Trophoblast cell (in vitro differentiated cells and primary cell): ENCODE data around the gene DYNLRB2.

ENCODE experiments used
- DNase-seq, 2 donors: peaks; one replicate each; pipeline ENCODE4 v3.0.0-alpha.2; 2016
- H2AFZ ChIP-seq: 2 replicates; pipeline ENCODE4 v1.6.1; 2013; ENCODE audit warnings: low read length, moderate library complexity, mild to moderate bottlenecking; ENCODE audit not compliant: insufficient read depth, poor library complexity
- H2AK5ac ChIP-seq: 2 replicates; pipeline ENCODE4 v1.6.1; 2013; ENCODE audit warnings: mild to moderate bottlenecking, low read length
- H2BK120ac ChIP-seq: 2 replicates; pipeline ENCODE4 v1.6.1; 2013; ENCODE audit warnings: low read length, mild to moderate bottlenecking, moderate library complexity; ENCODE audit not compliant: insufficient read depth, poor library complexity
- H2BK12ac ChIP-seq: 2 replicates; pipeline ENCODE4 v1.6.1; 2013; ENCODE audit warnings: mild to moderate bottlenecking, low read length, moderate library complexity
- H2BK5ac ChIP-seq: 2 replicates; pipeline ENCODE4 v1.6.1; 2013; ENCODE audit warnings: low read length, low read depth, moderate library complexity, mild to moderate bottlenecking; ENCODE audit not compliant: poor library complexity
- H3K14ac ChIP-seq: 2 replicates; pipeline ENCODE4 v1.6.1; 2013; ENCODE audit warnings: mild to moderate bottlenecking, low read length
- H3K18ac ChIP-seq: 2 replicates; pipeline ENCODE4 v1.6.1; 2013; ENCODE audit warnings: mild to moderate bottlenecking, low read length
- H3K23ac ChIP-seq: 2 replicates; pipeline ENCODE4 v1.6.1; 2013; ENCODE audit warnings: low read length
- H3K27ac ChIP-seq: 2 replicates; pipeline ENCODE4 v1.5.1; 2013; ENCODE audit warnings: low read depth, mild to moderate bottlenecking, inconsistent platforms, low read length, moderate library complexity
- H3K27me3 ChIP-seq: 2 replicates; pipeline ENCODE4 v1.6.1; 2013; ENCODE audit warnings: inconsistent platforms, mild to moderate bottlenecking, low read length, moderate library complexity; ENCODE audit not compliant: insufficient read depth
- H3K36me3 ChIP-seq, 2 experiments: 1 replicate in 1 of 2; 2 replicates in 1 of 2; pipeline ENCODE4 v1.6.1; 2013; ENCODE audit warnings: low read length in 2 of 2, mild to moderate bottlenecking in 2 of 2, moderate library complexity in 1 of 2; ENCODE audit not compliant: insufficient read depth in 2 of 2, control insufficient read depth in 1 of 2
- H3K4ac ChIP-seq: 2 replicates; pipeline ENCODE4 v1.6.1; 2013; ENCODE audit warnings: low read depth, mild to moderate bottlenecking, low read length, moderate library complexity
- H3K4me1 ChIP-seq, 2 experiments: 1 replicate in 1 of 2; 2 replicates in 1 of 2; pipeline ENCODE4 v1.6.1; 2013; ENCODE audit warnings: low read length in 2 of 2, mild to moderate bottlenecking in 2 of 2, moderate library complexity in 1 of 2; ENCODE audit not compliant: insufficient read depth in 2 of 2, control insufficient read depth in 1 of 2
- H3K4me2 ChIP-seq: 2 replicates; pipeline ENCODE4 v1.6.1; 2013; ENCODE audit warnings: inconsistent platforms, mild to moderate bottlenecking, low read length, moderate library complexity
- H3K4me3 ChIP-seq: 2 replicates; pipeline ENCODE4 v1.5.1; 2013; ENCODE audit warnings: mild to moderate bottlenecking, low read depth, low read length, inconsistent platforms
- H3K79me1 ChIP-seq: one replicate; pipeline ENCODE4 v1.6.1; 2013; ENCODE audit warnings: low read length
- H3K79me2 ChIP-seq: 2 replicates; pipeline ENCODE4 v1.6.1; 2013; ENCODE audit warnings: low read length, mild to moderate bottlenecking; ENCODE audit not compliant: control insufficient read depth, insufficient read depth, poor library complexity
- H3K9ac ChIP-seq: 2 replicates; pipeline ENCODE4 v1.6.1; 2013; ENCODE audit warnings: mild to moderate bottlenecking, low read length
- H3K9me3 ChIP-seq: 2 replicates; pipeline ENCODE4 v1.6.1; 2013; ENCODE audit warnings: low read depth, mild to moderate bottlenecking, control low read depth, inconsistent platforms, low read length; ENCODE audit not compliant: insufficient read depth
- H4K12ac ChIP-seq: 2 replicates; pipeline ENCODE4 v1.6.1; 2013; ENCODE audit warnings: low read depth, mild to moderate bottlenecking, low read length, moderate library complexity
- H4K8ac ChIP-seq: 2 replicates; pipeline ENCODE4 v1.6.1; 2013; ENCODE audit warnings: low read depth, mild to moderate bottlenecking, low read length, moderate library complexity
- H4K91ac ChIP-seq: one replicate; pipeline ENCODE4 v1.6.1; 2013; ENCODE audit warnings: low read depth, mild to moderate bottlenecking, low read length, moderate library complexity
- WGBS: extraction: QIAGEN DNeasy Blood & Tissue Kit; methylation state at CpG from one replicate; pipeline ENCODE4 v1.1.7; 2013; ENCODE audit warnings: missing lambda C conversion rate; ENCODE audit not compliant: insufficient read length, insufficient coverage; ENCODE audit errors: extremely low coverage; 5-methylcytosine and 5-hydroxymethylcytosine counted together

The DYNLRB2 gene

GRCh38 chr16:80525420-80525819, 15.4 kb upstream of the DYNLRB2 start:
- no peak overlapping the region for H3K4me3 ChIP-seq
- H2AK5ac ChIP-seq: no peak overlapping the region
- H3K4me1 ChIP-seq: no peaks in the 10 kb centered on the region
- no peak overlapping the region for H4K8ac ChIP-seq
- H3K27me3 ChIP-seq: no peaks in the 10 kb centered on the region
- no CpG with 5 or more reads among the region's 4 CpGs for WGBS
- no peak overlapping the region for H2AFZ ChIP-seq
- H3K4ac ChIP-seq: no peak overlapping the region
- no peak overlapping the region for H2BK12ac ChIP-seq
- H4K12ac ChIP-seq: no peak overlapping the region
- H3K18ac ChIP-seq: no peak overlapping the region
- H2BK5ac ChIP-seq: no peak overlapping the region
- H3K36me3 ChIP-seq: no peaks in the 10 kb centered on the region
- no peak overlapping the region for H4K91ac ChIP-seq
- H3K4me2 ChIP-seq: no peak overlapping the region
- H3K79me1 ChIP-seq: no peaks in the 10 kb centered on the region
- H3K9ac ChIP-seq: no peak overlapping the region
- H3K14ac ChIP-seq: no peak overlapping the region
- H3K23ac ChIP-seq: no peak overlapping the region
- DNase-seq: no peak
- H3K27ac ChIP-seq: no peak overlapping the region
- H3K79me2 ChIP-seq: no peaks in the 10 kb centered on the region
- no peak overlapping the region for H2BK120ac ChIP-seq
- H3K9me3 ChIP-seq: no peaks in the 10 kb centered on the region

GRCh38 chr16:80526418-80527061, 14.3 kb upstream of the DYNLRB2 start:
- H3K79me2 ChIP-seq: no peaks in the 10 kb centered on the region
- H3K14ac ChIP-seq: no peak overlapping the region
- H3K79me1 ChIP-seq: no peaks in the 10 kb centered on the region
- DNase-seq: peak; percentile 61 to 90
- no peak overlapping the region for H4K91ac ChIP-seq
- no peak overlapping the region for H3K9ac ChIP-seq
- H3K9me3 ChIP-seq: no peaks in the 10 kb centered on the region
- H4K8ac ChIP-seq: no peak overlapping the region
- no peak overlapping the region for H3K27ac ChIP-seq
- H2AFZ ChIP-seq: no peak overlapping the region
- no peak overlapping the region for H3K4me2 ChIP-seq
- no peak overlapping the region for H3K4ac ChIP-seq
- H4K12ac ChIP-seq: no peak overlapping the region
- H3K27me3 ChIP-seq: no peaks in the 10 kb centered on the region
- no peak overlapping the region for H3K18ac ChIP-seq
- H3K4me3 ChIP-seq: no peak overlapping the region
- H2BK120ac ChIP-seq: no peak overlapping the region
- H2BK12ac ChIP-seq: no peak overlapping the region
- no peak overlapping the region for H2AK5ac ChIP-seq
- WGBS: no CpG with 5 or more reads among the region's 6 CpGs
- no peaks in the 10 kb centered on the region for H3K4me1 ChIP-seq
- H3K23ac ChIP-seq: no peak overlapping the region
- no peaks in the 10 kb centered on the region for H3K36me3 ChIP-seq
- H2BK5ac ChIP-seq: no peak overlapping the region

- H3K36me3 ChIP-seq: no peaks in the 10 kb centered on the region
Observed at GRCh38 chr16:80527297-80527696, 13.5 kb upstream of the DYNLRB2 start.

GRCh38 chr16:80530479-80530878, 10.3 kb upstream of the DYNLRB2 start:
- WGBS: no CpG with 5 or more reads among the region's 4 CpGs
- H2AFZ ChIP-seq: no peak overlapping the region
- H2BK12ac ChIP-seq: no peak overlapping the region
- H3K14ac ChIP-seq: no peak overlapping the region
- no peaks in the 10 kb centered on the region for H3K36me3 ChIP-seq
- no peaks in the 10 kb centered on the region for H3K4me1 ChIP-seq
- no peak overlapping the region for H3K4me2 ChIP-seq
- H3K9me3 ChIP-seq: no peaks in the 10 kb centered on the region
- H3K18ac ChIP-seq: no peak overlapping the region
- H3K79me1 ChIP-seq: no peaks in the 10 kb centered on the region
- H2BK120ac ChIP-seq: no peak overlapping the region
- no peak overlapping the region for H4K8ac ChIP-seq
- H2AK5ac ChIP-seq: no peak overlapping the region
- no peak overlapping the region for H2BK5ac ChIP-seq
- H3K79me2 ChIP-seq: no peaks in the 10 kb centered on the region
- no peak overlapping the region for H4K91ac ChIP-seq
- H3K9ac ChIP-seq: no peak overlapping the region
- H3K27ac ChIP-seq: no peak overlapping the region
- no peak overlapping the region for H3K23ac ChIP-seq
- no peak overlapping the region for H3K4ac ChIP-seq
- H3K4me3 ChIP-seq: no peak overlapping the region
- DNase-seq: no peak
- no peak overlapping the region for H4K12ac ChIP-seq
- H3K27me3 ChIP-seq: no peaks in the 10 kb centered on the region

More at GRCh38 chr16:80527297-80527696, 13.5 kb upstream of the DYNLRB2 start:
- no peak overlapping the region for H2BK120ac ChIP-seq
- H3K9ac ChIP-seq: no peak overlapping the region
- H4K12ac ChIP-seq: no peak overlapping the region
- H3K9me3 ChIP-seq: no peaks in the 10 kb centered on the region
- peak; percentile 23 to 73 for DNase-seq
- H3K4me3 ChIP-seq: no peak overlapping the region
- no peak overlapping the region for H2AK5ac ChIP-seq
- H3K79me2 ChIP-seq: no peaks in the 10 kb centered on the region
- H3K4me1 ChIP-seq: no peaks in the 10 kb centered on the region
- H2AFZ ChIP-seq: no peak overlapping the region
- no peaks in the 10 kb centered on the region for H3K27me3 ChIP-seq
- H3K18ac ChIP-seq: no peak overlapping the region
- no peak overlapping the region for H3K23ac ChIP-seq
- H3K27ac ChIP-seq: no peak overlapping the region
- H3K4me2 ChIP-seq: no peak overlapping the region
- no CpG with 5 or more reads among the region's 5 CpGs for WGBS
- no peak overlapping the region for H3K14ac ChIP-seq
- H3K79me1 ChIP-seq: no peaks in the 10 kb centered on the region
- no peak overlapping the region for H4K91ac ChIP-seq
- no peak overlapping the region for H4K8ac ChIP-seq
- H3K4ac ChIP-seq: no peak overlapping the region
- no peak overlapping the region for H2BK5ac ChIP-seq
- no peak overlapping the region for H2BK12ac ChIP-seq
